Endothelial cell (in vitro differentiated cells): ENCODE data around the gene SYCP2. TPM values are rescaled to one million over a fixed set of nuclear protein-coding genes. Genes with fewer than 3 reads are reported as not detected.

Experiments used
- DNase-seq: peaks from one replicate; pipeline ENCODE4 v3.0.0; 2021; ENCODE audit warnings: low spot score
- H3K27ac Mint-ChIP-seq: one replicate; pipeline ENCODE4 v1.8.0; 2021; ENCODE audit warnings: mixed read lengths, inconsistent platforms; ENCODE audit not compliant: unreplicated experiment
- H3K27me3 Mint-ChIP-seq: one replicate; pipeline ENCODE4 v1.8.0; 2021; ENCODE audit warnings: mild to moderate bottlenecking, moderate library complexity, mixed read lengths, inconsistent platforms; ENCODE audit not compliant: unreplicated experiment
- H3K36me3 Mint-ChIP-seq: one replicate; pipeline ENCODE4 v1.8.0; 2021; ENCODE audit warnings: mild to moderate bottlenecking, low read depth, mixed read lengths, inconsistent platforms; ENCODE audit not compliant: unreplicated experiment
- H3K4me1 Mint-ChIP-seq: one replicate; pipeline ENCODE4 v1.8.0; 2021; ENCODE audit warnings: mild to moderate bottlenecking, mixed read lengths, inconsistent platforms; ENCODE audit not compliant: unreplicated experiment
- H3K4me3 Mint-ChIP-seq: one replicate; pipeline ENCODE4 v1.8.0; 2021; ENCODE audit warnings: mild to moderate bottlenecking, mixed read lengths, inconsistent platforms; ENCODE audit not compliant: unreplicated experiment
- H3K9me3 Mint-ChIP-seq: one replicate; pipeline ENCODE4 v1.8.0; 2021; ENCODE audit warnings: mixed read lengths, inconsistent platforms; ENCODE audit not compliant: unreplicated experiment
- CTCF ChIP-seq: fragments of 200-600 bp; sonication (generic); IDR thresholded peaks from one replicate; pipeline ENCODE4 v1.5.0; 2021; ENCODE audit warnings: antibody characterized with exemption; ENCODE audit not compliant: unreplicated experiment
- total RNA-seq: library from RNA; stranded (reverse); fragmentation: NEBNext Ultra II Directional; extraction: Animal tissue kit (Norgen Biotek cat#: 25700); gene quantifications from one replicate; pipeline ENCODE4 v1.2.1, GENCODE V29; 2021; ENCODE audit not compliant: unreplicated experiment

The SYCP2 gene
- total RNA-seq, 1 donor from 2014 or later: 2.1 TPM

GRCh38 chr20:59824711-59825562 is 108.5 kb downstream of the SYCP2 start:
- TF ChIP-seq CTCF: no peak
- no peak for DNase-seq
- peaks cover 12% of the 10 kb centered on the region for H3K4me1 Mint-ChIP-seq
- H3K9me3 Mint-ChIP-seq: no peaks in the 10 kb centered on the region
- H3K36me3 Mint-ChIP-seq: peaks cover 4% of the 10 kb centered on the region
- no peak overlapping the region for H3K4me3 Mint-ChIP-seq
- H3K27me3 Mint-ChIP-seq: peaks cover 9% of the 10 kb centered on the region
- H3K27ac Mint-ChIP-seq: no peak overlapping the region

- no peak for DNase-seq
- H3K36me3 Mint-ChIP-seq: peaks cover 4% of the 10 kb centered on the region
- peaks cover 10% of the 10 kb centered on the region for H3K27me3 Mint-ChIP-seq
- H3K4me3 Mint-ChIP-seq: no peak overlapping the region
- TF ChIP-seq CTCF: no peak
- H3K9me3 Mint-ChIP-seq: no peaks in the 10 kb centered on the region
- H3K27ac Mint-ChIP-seq: no peak overlapping the region
- H3K4me1 Mint-ChIP-seq: peaks cover 11% of the 10 kb centered on the region
Measured at GRCh38 chr20:59823491-59824259, 109.8 kb downstream of the SYCP2 start.

DNA sequence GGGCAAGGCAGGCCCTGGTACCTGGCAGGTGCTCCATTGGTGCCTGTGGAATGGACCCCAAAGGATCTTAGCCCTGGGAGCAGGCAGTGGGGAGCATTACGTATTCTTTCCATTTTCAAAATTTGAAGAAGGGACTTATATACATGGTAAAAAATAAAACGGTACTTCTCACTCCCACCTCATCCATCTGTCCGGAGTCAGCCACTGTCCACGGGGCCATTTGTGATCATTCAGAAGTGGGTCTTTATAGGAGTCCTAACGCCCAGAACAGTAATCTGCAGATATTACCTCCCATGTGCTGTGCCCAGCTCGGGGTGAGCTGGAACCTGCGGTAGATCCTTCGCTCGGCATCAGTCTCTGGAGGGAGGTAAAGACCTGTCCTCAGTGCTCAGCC is 110.4 kb downstream of the SYCP2 start:
- Mint-ChIP-seq H3K9me3 (no peaks in the 10 kb centered on the region), H3K4me3 (no peak overlapping the region), H3K27me3 (peaks cover 6% of the 10 kb centered on the region), H3K4me1 (peaks cover 17% of the 10 kb centered on the region), H3K27ac (no peak overlapping the region), H3K36me3 (peaks cover 4% of the 10 kb centered on the region)
- no peak for TF ChIP-seq CTCF
- DNase-seq: no peak

- no peak for DNase-seq
- H3K4me3 Mint-ChIP-seq: no peak overlapping the region
- no peak overlapping the region for H3K27ac Mint-ChIP-seq
- TF ChIP-seq CTCF: no peak
- H3K36me3 Mint-ChIP-seq: peaks cover 4% of the 10 kb centered on the region
- no peaks in the 10 kb centered on the region for H3K9me3 Mint-ChIP-seq
- peaks cover 18% of the 10 kb centered on the region for H3K4me1 Mint-ChIP-seq
- H3K27me3 Mint-ChIP-seq: peaks cover 6% of the 10 kb centered on the region
Measured at GRCh38 chr20:59822291-59823029, 111.0 kb downstream of the SYCP2 start.
